ENCODE results near the gene DNAJB12. TPM values are rescaled to one million over a fixed set of nuclear protein-coding genes. Genes with fewer than 3 reads are reported as not detected.
A peak's percentile ranks its signal among the peaks of the same experiment; 100 is the strongest.

The DNAJB12 gene
- total RNA-seq, 1 donor from 2014 or later = 13.0 TPM

- peak overlapping the region in 1 of 3 donors; percentile 36 for H3K4me3 ChIP-seq (ENCODE audit: low read length in 3 of 3)
- H3K9ac ChIP-seq (ENCODE audit: low read depth in 1 of 3, low read length in 3 of 3) = peak overlapping the region in 2 of 3 donors; percentile 14 to 81
- peak overlapping the region; percentile 86 for H3K27ac ChIP-seq (ENCODE audit: low read depth, low read length)
- H3K27me3 ChIP-seq (ENCODE audit: control insufficient read depth in 3 of 3, insufficient read depth in 3 of 3, low read length in 3 of 3) = no peaks in the 10 kb centered on the region
- no peaks in the 10 kb centered on the region for H3K9me3 ChIP-seq (ENCODE audit: control insufficient read depth in 3 of 3, low read length in 3 of 3)
- no peaks in the 10 kb centered on the region for H3K36me3 ChIP-seq (ENCODE audit: control insufficient read depth in 3 of 3, insufficient read depth in 3 of 3, low read length in 3 of 3)
- peaks cover 51 to 77% (median 53%) of the 10 kb centered on the region in 3 donors for H3K4me1 ChIP-seq (ENCODE audit: control insufficient read depth in 3 of 3, insufficient read depth in 3 of 3, low read length in 3 of 3)
Observed at GRCh38 chr10:72318418-72319262, 36.1 kb downstream of the DNAJB12 start.

GRCh38 chr10:72316748-72317435 is 37.8 kb downstream of the DNAJB12 start:
- Histone ChIP-seq H3K27me3 (ENCODE audit: control insufficient read depth in 3 of 3, insufficient read depth in 3 of 3, low read length in 3 of 3) (no peaks in the 10 kb centered on the region), H3K36me3 (ENCODE audit: control insufficient read depth in 3 of 3, insufficient read depth in 3 of 3, low read length in 3 of 3) (no peaks in the 10 kb centered on the region), H3K9ac (ENCODE audit: low read depth in 1 of 3, low read length in 3 of 3) (peak overlapping the region in 2 of 3 donors; percentile 25 to 71), H3K4me1 (ENCODE audit: control insufficient read depth in 3 of 3, insufficient read depth in 3 of 3, low read length in 3 of 3) (peaks cover 50 to 60% (median 50%) of the 10 kb centered on the region in 3 donors), H3K9me3 (ENCODE audit: control insufficient read depth in 3 of 3, low read length in 3 of 3) (no peaks in the 10 kb centered on the region), H3K4me3 (ENCODE audit: low read length in 3 of 3) (no peak overlapping the region), H3K27ac (ENCODE audit: low read depth, low read length) (peak overlapping the region; percentile 86)

GRCh38 chr10:72316386-72316700 is 38.4 kb downstream of the DNAJB12 start:
- Histone ChIP-seq H3K27ac (ENCODE audit: low read depth, low read length) (peak overlapping the region; percentile 86), H3K4me3 (ENCODE audit: low read length in 3 of 3) (no peak overlapping the region), H3K27me3 (ENCODE audit: control insufficient read depth in 3 of 3, insufficient read depth in 3 of 3, low read length in 3 of 3) (no peaks in the 10 kb centered on the region), H3K4me1 (ENCODE audit: control insufficient read depth in 3 of 3, insufficient read depth in 3 of 3, low read length in 3 of 3) (peaks cover 50 to 58% (median 54%) of the 10 kb centered on the region in 3 donors), H3K36me3 (ENCODE audit: control insufficient read depth in 3 of 3, insufficient read depth in 3 of 3, low read length in 3 of 3) (no peaks in the 10 kb centered on the region), H3K9me3 (ENCODE audit: control insufficient read depth in 3 of 3, low read length in 3 of 3) (no peaks in the 10 kb centered on the region), H3K9ac (ENCODE audit: low read depth in 1 of 3, low read length in 3 of 3) (peak overlapping the region in 2 of 3 donors; percentile 25 to 71)

- H3K4me3 ChIP-seq (ENCODE audit: low read length in 3 of 3) = peak overlapping the region in 1 of 3 donors; percentile 40
- peak overlapping the region; percentile 86 for H3K27ac ChIP-seq (ENCODE audit: low read depth, low read length)
- peaks cover 49 to 60% (median 55%) of the 10 kb centered on the region in 3 donors for H3K4me1 ChIP-seq (ENCODE audit: control insufficient read depth in 3 of 3, insufficient read depth in 3 of 3, low read length in 3 of 3)
- H3K27me3 ChIP-seq (ENCODE audit: control insufficient read depth in 3 of 3, insufficient read depth in 3 of 3, low read length in 3 of 3) = no peaks in the 10 kb centered on the region
- H3K36me3 ChIP-seq (ENCODE audit: control insufficient read depth in 3 of 3, insufficient read depth in 3 of 3, low read length in 3 of 3) = no peaks in the 10 kb centered on the region
- H3K9me3 ChIP-seq (ENCODE audit: control insufficient read depth in 3 of 3, low read length in 3 of 3) = no peaks in the 10 kb centered on the region
- peak overlapping the region in 2 of 3 donors; percentile 25 to 71 for H3K9ac ChIP-seq (ENCODE audit: low read depth in 1 of 3, low read length in 3 of 3)
Observed at GRCh38 chr10:72315611-72316385, 38.9 kb downstream of the DNAJB12 start.

GRCh38 chr10:72315054-72315453 is 39.7 kb downstream of the DNAJB12 start:
- no peaks in the 10 kb centered on the region for H3K36me3 ChIP-seq (ENCODE audit: control insufficient read depth in 3 of 3, insufficient read depth in 3 of 3, low read length in 3 of 3)

GRCh38 chr10:72314263-72314662 is 40.5 kb downstream of the DNAJB12 start:
- no peak overlapping the region for H3K4me3 ChIP-seq (ENCODE audit: low read length in 3 of 3)
- H3K4me1 ChIP-seq (ENCODE audit: control insufficient read depth in 3 of 3, insufficient read depth in 3 of 3, low read length in 3 of 3) = peaks cover 52 to 64% (median 57%) of the 10 kb centered on the region in 3 donors

More at GRCh38 chr10:72315054-72315453, 39.7 kb downstream of the DNAJB12 start:
- H3K27me3 ChIP-seq (ENCODE audit: control insufficient read depth in 3 of 3, insufficient read depth in 3 of 3, low read length in 3 of 3) = no peaks in the 10 kb centered on the region
- H3K27ac ChIP-seq (ENCODE audit: low read depth, low read length) = peak overlapping the region; percentile 86
- H3K9ac ChIP-seq (ENCODE audit: low read depth in 1 of 3, low read length in 3 of 3) = peak overlapping the region in 2 of 3 donors; percentile 11 to 43
- H3K4me3 ChIP-seq (ENCODE audit: low read length in 3 of 3) = peak overlapping the region in 1 of 3 donors; percentile 13
- H3K9me3 ChIP-seq (ENCODE audit: control insufficient read depth in 3 of 3, low read length in 3 of 3) = no peaks in the 10 kb centered on the region
- peaks cover 49 to 60% (median 55%) of the 10 kb centered on the region in 3 donors for H3K4me1 ChIP-seq (ENCODE audit: control insufficient read depth in 3 of 3, insufficient read depth in 3 of 3, low read length in 3 of 3)

GRCh38 chr10:72312865-72313391 is 41.8 kb downstream of the DNAJB12 start:
- no peak overlapping the region for H3K4me3 ChIP-seq (ENCODE audit: low read length in 3 of 3)
- H3K27ac ChIP-seq (ENCODE audit: low read depth, low read length) = no peak overlapping the region
- no peak overlapping the region for H3K9ac ChIP-seq (ENCODE audit: low read depth in 1 of 3, low read length in 3 of 3)
- H3K9me3 ChIP-seq (ENCODE audit: control insufficient read depth in 3 of 3, low read length in 3 of 3) = no peaks in the 10 kb centered on the region
- no peaks in the 10 kb centered on the region for H3K27me3 ChIP-seq (ENCODE audit: control insufficient read depth in 3 of 3, insufficient read depth in 3 of 3, low read length in 3 of 3)
- H3K4me1 ChIP-seq (ENCODE audit: control insufficient read depth in 3 of 3, insufficient read depth in 3 of 3, low read length in 3 of 3) = peaks cover 57 to 65% (median 63%) of the 10 kb centered on the region in 3 donors
- H3K36me3 ChIP-seq (ENCODE audit: control insufficient read depth in 3 of 3, insufficient read depth in 3 of 3, low read length in 3 of 3) = no peaks in the 10 kb centered on the region

More at GRCh38 chr10:72314263-72314662, 40.5 kb downstream of the DNAJB12 start:
- no peaks in the 10 kb centered on the region for H3K36me3 ChIP-seq (ENCODE audit: control insufficient read depth in 3 of 3, insufficient read depth in 3 of 3, low read length in 3 of 3)
- H3K9me3 ChIP-seq (ENCODE audit: control insufficient read depth in 3 of 3, low read length in 3 of 3) = no peaks in the 10 kb centered on the region
- no peak overlapping the region for H3K27ac ChIP-seq (ENCODE audit: low read depth, low read length)
- H3K27me3 ChIP-seq (ENCODE audit: control insufficient read depth in 3 of 3, insufficient read depth in 3 of 3, low read length in 3 of 3) = no peaks in the 10 kb centered on the region
- H3K9ac ChIP-seq (ENCODE audit: low read depth in 1 of 3, low read length in 3 of 3) = no peak overlapping the region

- Histone ChIP-seq H3K36me3 (ENCODE audit: control insufficient read depth in 3 of 3, insufficient read depth in 3 of 3, low read length in 3 of 3) (no peaks in the 10 kb centered on the region), H3K9me3 (ENCODE audit: control insufficient read depth in 3 of 3, low read length in 3 of 3) (no peaks in the 10 kb centered on the region), H3K4me1 (ENCODE audit: control insufficient read depth in 3 of 3, insufficient read depth in 3 of 3, low read length in 3 of 3) (peaks cover 57 to 65% (median 63%) of the 10 kb centered on the region in 3 donors), H3K27me3 (ENCODE audit: control insufficient read depth in 3 of 3, insufficient read depth in 3 of 3, low read length in 3 of 3) (no peaks in the 10 kb centered on the region), H3K4me3 (ENCODE audit: low read length in 3 of 3) (no peak overlapping the region), H3K27ac (ENCODE audit: low read depth, low read length) (no peak overlapping the region), H3K9ac (ENCODE audit: low read depth in 1 of 3, low read length in 3 of 3) (no peak overlapping the region)
Observed at GRCh38 chr10:72311667-72312066, 43.1 kb downstream of the DNAJB12 start.

GRCh38 chr10:72310636-72311035 is 44.1 kb downstream of the DNAJB12 start:
- no peaks in the 10 kb centered on the region for H3K9me3 ChIP-seq (ENCODE audit: control insufficient read depth in 3 of 3, low read length in 3 of 3)
- peaks cover 53 to 59% (median 55%) of the 10 kb centered on the region in 3 donors for H3K4me1 ChIP-seq (ENCODE audit: control insufficient read depth in 3 of 3, insufficient read depth in 3 of 3, low read length in 3 of 3)
- peak overlapping the region in 2 of 3 donors; percentile 28 to 52 for H3K4me3 ChIP-seq (ENCODE audit: low read length in 3 of 3)
- H3K27me3 ChIP-seq (ENCODE audit: control insufficient read depth in 3 of 3, insufficient read depth in 3 of 3, low read length in 3 of 3) = no peaks in the 10 kb centered on the region
- no peaks in the 10 kb centered on the region for H3K36me3 ChIP-seq (ENCODE audit: control insufficient read depth in 3 of 3, insufficient read depth in 3 of 3, low read length in 3 of 3)
- peak overlapping the region; percentile 86 for H3K27ac ChIP-seq (ENCODE audit: low read depth, low read length)
- peak overlapping the region; percentile 4 to 73 (median 61) for H3K9ac ChIP-seq (ENCODE audit: low read depth in 1 of 3, low read length in 3 of 3)
